ENCODE data around the gene ZNF236.
"Not testable (repeated sequence)": the region's sequence is repeated elsewhere in the genome, so short reads cannot be mapped to it uniquely, and the experiment has no call there.

The ZNF236 gene

GRCh38 chr18:77006305-77007175, 184.2 kb downstream of the ZNF236 start:
- DNase-seq (ENCODE audit: low read depth): no peak

- no peak for DNase-seq (ENCODE audit: low read depth)
These were observed 184.9 kb downstream of the ZNF236 start for GRCh38 chr18:77007251-77007650.

GRCh38 chr18:77008006-77008405, 185.6 kb downstream of the ZNF236 start:
- no peak for DNase-seq (ENCODE audit: low read depth)

- DNase-seq (ENCODE audit: low read depth): no peak
These were observed 186.4 kb downstream of the ZNF236 start for GRCh38 chr18:77008576-77009315.

- DNase-seq (ENCODE audit: low read depth): no peak
These were observed 187.3 kb downstream of the ZNF236 start for GRCh38 chr18:77009675-77010074.

- no peak for DNase-seq (ENCODE audit: low read depth)
These were observed 189.8 kb downstream of the ZNF236 start for GRCh38 chr18:77012120-77012519.

GRCh38 chr18:77012806-77013541, 190.6 kb downstream of the ZNF236 start:
- no peak for DNase-seq (ENCODE audit: low read depth)

- no peak for DNase-seq (ENCODE audit: low read depth)
These were observed 191.6 kb downstream of the ZNF236 start for GRCh38 chr18:77013811-77014521.

- DNase-seq (ENCODE audit: low read depth): no peak
These were observed 192.2 kb downstream of the ZNF236 start for GRCh38 chr18:77014538-77014937.

- no peak for DNase-seq (ENCODE audit: low read depth)
These were observed 192.8 kb downstream of the ZNF236 start for GRCh38 chr18:77015169-77015568.

GRCh38 chr18:77015771-77016710, 193.7 kb downstream of the ZNF236 start:
- no peak for DNase-seq (ENCODE audit: low read depth)

GRCh38 chr18:77016936-77017335, 194.6 kb downstream of the ZNF236 start:
- DNase-seq (ENCODE audit: low read depth): no peak

GRCh38 chr18:77017355-77017754, 195.0 kb downstream of the ZNF236 start:
- no peak for DNase-seq (ENCODE audit: low read depth)

GRCh38 chr18:77018650-77019049, 196.3 kb downstream of the ZNF236 start:
- not testable (repeated sequence) for DNase-seq (ENCODE audit: low read depth)

- no peak for DNase-seq (ENCODE audit: low read depth)
These were observed 197.3 kb downstream of the ZNF236 start for GRCh38 chr18:77019641-77020040.

All from GM04503 (cell line).